Natural killer cell treated with Interleukin-12 subunit alpha and Interleukin-12 subunit beta and Interleukin-15 and Interleukin-18, amount 100 ng/mL, for 72 hours (primary cell): ENCODE measurements around the gene XXYLT1. TPM values are rescaled to one million over a fixed set of nuclear protein-coding genes. Genes with fewer than 3 reads are reported as not detected.
A peak's percentile ranks its signal among the peaks of the same experiment; 100 is the strongest.
"Not testable (repeated sequence)": the region's sequence is repeated elsewhere in the genome, so short reads cannot be mapped to it uniquely, and the experiment has no call there.

Source experiments
- ATAC-seq, 2 donors: fragments of 150-1000 bp; cut with Tn5 transposase in 1 of 2; sonication (Bioruptor Pico), chemical (Tn5 transposase) in 1 of 2; 2 replicates each; pipeline ENCODE4 v1.10.0; 2021
- DNase-seq: peaks from one replicate; pipeline ENCODE4 v3.0.0; 2022; ENCODE audit warnings: low spot score
- H3K27ac Mint-ChIP-seq, 2 donors: 1 replicate in 1 of 2; 2 replicates in 1 of 2; pipeline ENCODE4 v1.8.0; 2022; ENCODE audit warnings: mixed read lengths in 2 of 2, mild to moderate bottlenecking in 1 of 2, moderate library complexity in 1 of 2
- H3K27me3 Mint-ChIP-seq, 2 donors: 1 replicate in 1 of 2; 2 replicates in 1 of 2; pipeline ENCODE4 v1.8.0; 2022; ENCODE audit warnings: mixed read lengths in 2 of 2
- H3K36me3 Mint-ChIP-seq: one replicate; pipeline ENCODE4 v1.8.0; 2022; ENCODE audit warnings: mixed read lengths
- H3K4me1 Mint-ChIP-seq, 2 donors: 1 replicate in 1 of 2; 2 replicates in 1 of 2; pipeline ENCODE4 v1.8.0; 2022; ENCODE audit warnings: low read depth in 2 of 2, mixed read lengths in 2 of 2, mild to moderate bottlenecking in 1 of 2
- H3K4me3 Mint-ChIP-seq: one replicate; pipeline ENCODE4 v1.8.0; 2022; ENCODE audit warnings: mixed read lengths
- H3K9me3 Mint-ChIP-seq: 2 replicates; pipeline ENCODE4 v1.8.0; 2022; ENCODE audit warnings: mixed read lengths
- total RNA-seq, 2 donors: library from RNA; stranded (reverse); gene quantifications; one replicate each; pipeline ENCODE4 v1.2.3, GENCODE V29; 2022

The XXYLT1 gene
- total RNA-seq, 2 donors from 2014 or later = 10.5 to 16.2 TPM

DNA sequence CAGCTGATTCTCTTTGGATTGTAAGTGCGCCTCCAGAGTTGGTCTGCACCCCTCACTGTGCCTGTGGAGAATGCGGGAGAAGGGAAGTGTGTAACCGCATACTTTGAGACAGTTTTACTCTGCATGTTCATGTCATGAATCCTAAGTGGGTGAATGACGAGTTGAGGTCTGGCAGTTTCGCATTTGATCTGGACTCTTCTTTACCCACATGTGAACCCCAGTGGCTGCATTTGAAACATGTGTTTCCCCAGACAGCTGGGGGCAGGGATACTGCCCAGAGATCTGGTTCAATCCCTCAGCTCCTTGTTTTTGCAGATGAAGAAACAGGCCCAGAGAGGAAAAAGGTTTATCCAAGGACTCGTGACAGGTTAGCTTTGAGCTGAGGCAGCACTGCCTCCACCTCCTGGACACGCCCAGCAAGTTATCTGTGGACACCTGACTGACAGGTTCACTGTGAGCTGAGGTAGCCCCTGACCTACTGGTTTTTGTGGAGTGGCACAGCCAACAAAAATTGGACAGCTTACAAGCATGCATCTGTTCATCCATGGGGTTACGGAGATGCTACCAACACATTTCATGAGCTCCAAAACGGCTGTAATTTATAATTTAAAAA lies 207.3 kb downstream of the XXYLT1 start:
- Mint-ChIP-seq H3K27me3 (no peaks in the 10 kb centered on the region), H3K36me3 (no peaks in the 10 kb centered on the region), H3K4me1 (peaks cover 0 to 5% of the 10 kb centered on the region in 2 donors), H3K4me3 (no peak overlapping the region), H3K27ac (no peak overlapping the region), H3K9me3 (no peaks in the 10 kb centered on the region)
- no peak for DNase-seq
- peak in 1 of 2 donors; percentile 18 for ATAC-seq

DNA sequence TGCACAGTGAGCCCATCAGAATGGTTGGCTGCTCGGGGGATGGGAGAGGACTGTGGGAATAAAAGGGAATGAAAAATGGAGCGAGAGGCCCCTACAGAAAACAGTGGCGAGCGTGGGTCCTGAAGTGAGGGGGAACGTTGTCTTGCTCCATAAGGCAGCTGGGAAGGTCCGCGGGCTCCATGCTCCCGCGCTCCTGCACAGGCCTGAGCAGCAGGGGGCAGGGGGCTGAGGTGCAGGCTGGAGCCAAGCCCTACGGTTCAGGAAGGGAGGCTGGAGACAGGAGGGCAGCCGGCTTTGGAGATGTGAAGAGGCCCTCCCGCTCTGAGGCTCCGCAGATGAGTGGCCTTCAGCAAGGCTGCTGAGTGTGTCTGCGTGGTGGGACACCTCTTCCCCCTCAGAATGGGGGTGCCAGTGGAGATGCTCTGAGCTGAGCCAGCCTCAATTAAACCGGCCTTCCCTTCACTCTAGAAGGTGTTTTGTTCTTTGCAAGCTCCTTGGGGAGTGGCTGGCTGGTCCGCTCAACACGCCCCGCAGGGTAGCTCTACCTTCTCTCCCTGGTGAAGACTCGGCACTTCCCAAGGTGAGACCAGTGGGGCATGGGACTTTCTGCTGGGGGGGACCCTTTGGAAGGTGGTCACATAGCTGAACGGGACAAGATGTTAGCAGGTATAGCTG lies 208.0 kb downstream of the XXYLT1 start:
- H3K9me3 Mint-ChIP-seq = no peaks in the 10 kb centered on the region
- DNase-seq = no peak
- H3K4me3 Mint-ChIP-seq = no peak overlapping the region
- H3K4me1 Mint-ChIP-seq = peaks cover 0 to 5% of the 10 kb centered on the region in 2 donors
- no peaks in the 10 kb centered on the region for H3K36me3 Mint-ChIP-seq
- no peak overlapping the region for H3K27ac Mint-ChIP-seq
- no peak for ATAC-seq
- no peaks in the 10 kb centered on the region for H3K27me3 Mint-ChIP-seq

DNA sequence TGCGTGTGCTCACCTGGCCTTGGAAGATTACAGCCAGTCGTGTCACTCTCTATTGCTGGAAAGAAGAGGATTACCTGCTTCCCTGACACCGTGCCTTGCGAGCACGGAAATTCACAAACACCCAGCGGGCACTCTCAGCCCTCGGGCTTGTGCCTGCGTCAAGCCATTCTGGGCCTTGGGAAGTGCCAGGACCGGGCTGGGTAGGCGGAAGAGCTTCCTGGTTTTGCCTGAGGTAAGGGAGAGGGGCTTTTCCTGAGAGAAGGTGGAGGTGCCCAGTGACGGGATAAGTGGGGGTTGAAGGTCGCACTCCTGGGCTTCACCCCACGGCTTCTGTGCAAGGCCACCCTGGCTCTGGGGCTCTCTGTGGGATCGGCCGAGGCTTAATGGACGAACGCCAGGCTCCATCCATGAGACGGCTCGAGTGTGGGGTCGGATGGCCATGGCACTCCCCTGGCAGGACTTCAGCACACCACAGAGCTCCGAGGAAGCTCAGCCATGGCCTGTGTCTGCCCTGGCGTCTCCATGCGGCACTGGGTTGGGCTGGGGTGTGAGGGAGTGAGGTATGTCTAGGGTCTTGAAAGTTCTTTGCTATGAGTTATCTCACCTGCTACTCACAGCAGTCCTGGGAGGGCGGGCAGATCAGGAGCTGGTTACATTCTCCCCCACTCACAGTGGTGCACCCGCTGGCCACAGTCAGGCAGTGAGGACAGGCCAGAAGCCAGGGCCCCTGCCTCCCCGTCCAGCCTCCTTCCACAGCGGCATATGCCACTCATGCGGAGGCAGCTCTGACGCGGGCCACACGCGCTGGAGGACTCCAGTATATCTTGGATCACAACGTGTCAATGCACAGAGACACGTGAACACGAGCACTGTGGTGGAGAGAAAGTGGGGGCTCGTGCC lies 209.0 kb downstream of the XXYLT1 start:
- Mint-ChIP-seq H3K36me3 (no peaks in the 10 kb centered on the region), H3K4me1 (peaks cover 0 to 5% of the 10 kb centered on the region in 2 donors), H3K9me3 (no peaks in the 10 kb centered on the region), H3K27me3 (no peaks in the 10 kb centered on the region), H3K4me3 (no peak overlapping the region), H3K27ac (no peak overlapping the region)
- ATAC-seq (no peak), DNase-seq (no peak)

DNA sequence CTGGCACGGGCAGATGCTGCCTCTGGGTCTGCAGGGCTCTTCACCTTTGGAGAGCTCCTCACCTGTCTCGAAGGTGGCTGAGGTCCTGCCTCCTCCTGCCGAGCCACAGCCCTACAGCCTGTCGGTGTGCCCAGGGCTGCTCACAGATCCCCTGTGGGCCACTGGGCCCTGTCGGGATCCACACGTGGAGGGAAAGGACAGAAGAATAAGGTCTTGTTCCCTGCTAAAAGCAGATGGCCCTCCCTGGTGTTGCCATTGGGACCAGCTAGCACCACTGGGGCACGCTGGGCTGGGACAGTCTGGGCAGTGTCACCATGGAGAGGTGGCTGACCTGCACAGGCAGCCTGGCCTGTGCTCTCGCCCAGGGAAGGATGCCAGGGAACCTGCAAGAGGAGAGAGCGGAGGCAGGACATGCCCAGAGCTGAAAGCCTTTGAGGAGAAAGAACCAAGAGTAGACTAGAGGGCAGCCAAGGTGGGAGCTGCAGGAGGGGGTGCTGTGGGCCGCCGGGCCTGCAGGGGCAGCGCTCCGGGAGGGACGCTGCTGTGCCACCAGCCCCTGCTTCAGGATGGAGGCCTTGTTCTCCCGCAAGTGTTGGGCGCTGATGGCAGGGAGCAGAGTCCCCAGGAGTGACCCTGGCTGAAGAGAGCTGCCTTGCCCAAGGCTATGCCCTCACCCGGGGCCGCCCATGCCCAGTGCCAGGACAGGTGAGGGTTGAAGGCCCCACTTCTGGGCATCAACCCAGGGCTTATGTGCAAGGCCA lies 210.2 kb downstream of the XXYLT1 start:
- Mint-ChIP-seq H3K9me3 (no peaks in the 10 kb centered on the region), H3K4me1 (peaks cover 0 to 5% of the 10 kb centered on the region in 2 donors), H3K27me3 (peaks cover 0 to 2% of the 10 kb centered on the region in 2 donors), H3K27ac (peak overlapping the region in 1 of 2 donors; percentile 25), H3K4me3 (no peak overlapping the region), H3K36me3 (no peaks in the 10 kb centered on the region)
- ATAC-seq (no peak), DNase-seq (no peak)

DNA sequence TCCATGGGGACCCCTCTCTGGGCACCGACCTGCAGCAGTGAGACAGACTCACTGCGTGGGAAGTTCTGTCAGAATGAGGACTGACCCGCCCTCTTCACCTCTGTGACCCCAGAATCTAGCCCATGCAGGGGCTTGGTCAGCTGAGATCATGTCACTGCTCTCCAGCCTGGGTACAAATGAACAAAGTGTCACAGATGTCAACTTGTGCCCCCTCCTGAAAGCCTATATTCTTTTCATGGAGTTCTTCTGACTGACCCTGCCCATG lies 210.8 kb downstream of the XXYLT1 start:
- Mint-ChIP-seq H3K27me3 (peaks cover 4 to 7% of the 10 kb centered on the region in 2 donors), H3K4me1 (peaks cover 0 to 5% of the 10 kb centered on the region in 2 donors), H3K4me3 (no peak overlapping the region), H3K36me3 (no peaks in the 10 kb centered on the region), H3K9me3 (no peaks in the 10 kb centered on the region), H3K27ac (no peak overlapping the region)
- ATAC-seq (no peak), DNase-seq (no peak)

DNA sequence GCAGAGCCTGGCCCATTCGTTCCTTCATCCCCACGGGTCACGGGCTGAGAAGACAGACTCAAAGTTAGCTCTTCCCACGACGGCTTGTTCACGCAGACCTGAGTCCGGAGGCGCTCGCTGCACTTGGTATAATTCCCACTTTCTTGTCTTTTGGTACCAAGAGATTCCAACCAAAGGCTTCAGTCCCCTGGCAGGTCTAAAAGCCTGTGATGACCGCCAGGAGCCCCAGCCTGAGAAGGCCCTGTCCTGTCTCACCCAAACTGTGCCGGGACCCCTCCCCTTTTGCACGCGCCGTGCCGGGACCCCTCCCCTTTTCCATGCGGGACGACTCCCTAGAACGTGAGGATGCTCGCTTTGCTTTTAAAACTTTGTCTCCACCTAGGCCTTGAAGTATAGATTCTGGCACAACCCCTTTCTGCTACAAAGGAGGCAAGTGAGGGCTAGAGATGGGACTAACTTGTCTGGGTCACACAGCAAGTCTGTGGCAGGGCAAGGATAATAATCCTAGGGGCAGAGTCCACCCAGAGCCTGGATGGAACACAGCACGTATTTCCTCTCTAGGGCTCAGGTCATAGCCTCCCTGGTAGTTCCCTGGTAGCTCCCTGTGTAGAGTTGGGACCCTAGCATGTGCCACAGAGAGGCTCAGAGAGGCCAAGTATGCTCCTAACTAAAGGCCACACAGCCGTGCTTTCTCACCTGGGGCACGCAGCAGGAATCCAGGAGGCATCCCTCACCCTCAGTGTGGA lies 211.3 kb downstream of the XXYLT1 start:
- Mint-ChIP-seq H3K36me3 (no peaks in the 10 kb centered on the region), H3K27ac (no peak overlapping the region), H3K9me3 (no peaks in the 10 kb centered on the region), H3K4me1 (peaks cover 0 to 5% of the 10 kb centered on the region in 2 donors), H3K27me3 (peaks cover 9 to 12% of the 10 kb centered on the region in 2 donors), H3K4me3 (no peak overlapping the region)
- DNase-seq (no peak), ATAC-seq (no peak)

DNA sequence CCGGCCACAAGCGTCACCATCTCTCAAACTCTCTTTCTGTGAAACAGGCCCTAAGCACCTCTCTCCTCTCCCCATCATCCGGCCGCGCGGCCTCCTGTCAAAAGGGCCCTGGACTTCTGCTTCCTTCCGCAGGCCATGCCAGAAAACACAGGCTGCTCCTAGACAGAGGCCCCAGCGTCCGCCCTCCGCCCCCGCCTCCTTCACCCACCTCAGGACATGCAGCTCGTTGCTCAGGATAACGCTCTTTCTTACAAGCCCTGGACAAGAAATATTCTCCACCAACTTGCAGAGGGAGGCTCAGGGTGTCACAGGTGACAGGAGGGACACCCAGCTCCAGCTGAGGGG lies 212.0 kb downstream of the XXYLT1 start:
- Mint-ChIP-seq H3K27ac (peak overlapping the region in 1 of 2 donors; percentile 65), H3K4me3 (no peak overlapping the region), H3K36me3 (no peaks in the 10 kb centered on the region), H3K4me1 (peaks cover 0 to 5% of the 10 kb centered on the region in 2 donors), H3K27me3 (peaks cover 11 to 18% of the 10 kb centered on the region in 2 donors), H3K9me3 (no peaks in the 10 kb centered on the region)
- ATAC-seq (no peak), DNase-seq (no peak)

DNA sequence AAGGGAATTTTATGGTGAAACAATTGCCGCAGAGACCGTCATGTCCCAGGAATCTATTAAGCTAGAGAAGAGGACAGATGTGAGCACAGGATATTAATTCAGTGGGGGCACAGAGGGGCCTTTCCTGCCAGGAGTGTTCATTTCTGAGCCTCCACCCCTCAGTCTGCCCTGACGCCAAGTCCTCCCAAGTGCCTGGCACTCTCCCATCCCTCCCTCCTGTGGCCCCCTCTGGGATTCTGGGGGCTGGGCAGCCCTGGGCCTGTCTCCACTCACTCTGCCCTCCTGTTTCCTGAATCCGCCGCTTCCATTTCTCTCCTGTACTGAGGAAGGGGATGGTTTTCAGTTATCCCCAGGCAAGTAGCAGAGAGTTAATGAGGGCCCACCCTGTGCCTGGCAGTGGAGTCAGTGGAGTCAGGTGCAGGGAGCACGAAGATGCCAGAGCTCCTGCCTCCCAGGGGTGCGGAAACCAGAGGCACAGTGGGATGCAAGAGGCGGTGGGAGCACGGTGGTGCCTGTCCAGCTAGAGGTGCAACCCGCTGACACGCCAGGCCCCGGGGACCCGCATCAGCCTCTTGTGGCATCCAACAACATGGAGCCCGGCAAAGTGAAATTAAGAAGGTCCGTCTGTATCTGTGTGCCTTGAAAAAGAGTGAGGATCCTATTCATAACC lies 212.5 kb downstream of the XXYLT1 start:
- peak overlapping the region in 1 of 2 donors; percentile 65 for H3K27ac Mint-ChIP-seq
- no peaks in the 10 kb centered on the region for H3K36me3 Mint-ChIP-seq
- DNase-seq = no peak
- ATAC-seq = no peak
- H3K27me3 Mint-ChIP-seq = peaks cover 12 to 21% of the 10 kb centered on the region in 2 donors
- no peak overlapping the region for H3K4me3 Mint-ChIP-seq
- peaks cover 0 to 3% of the 10 kb centered on the region in 2 donors for H3K4me1 Mint-ChIP-seq
- H3K9me3 Mint-ChIP-seq = no peaks in the 10 kb centered on the region

DNA sequence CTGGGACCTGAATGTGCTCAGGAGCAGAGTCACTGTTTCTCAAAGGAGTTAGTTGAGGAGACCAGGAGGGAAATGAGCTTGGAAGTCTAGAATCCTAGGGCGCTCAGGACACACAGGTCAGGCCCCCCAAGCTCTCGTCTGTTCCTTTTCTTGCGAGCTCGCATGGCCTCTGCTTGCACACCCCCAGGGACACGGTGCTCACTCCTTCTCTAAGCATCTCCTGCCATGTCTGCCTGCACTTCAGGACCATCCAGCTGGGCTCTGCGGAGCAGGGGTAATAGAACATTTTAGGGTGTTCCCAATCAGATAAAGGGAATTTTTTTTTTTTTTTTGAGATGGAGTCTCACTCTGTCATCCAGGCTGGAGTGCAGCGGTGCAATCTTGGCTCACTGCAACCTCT lies 213.2 kb downstream of the XXYLT1 start:
- peak overlapping the region in 1 of 2 donors; percentile 34 for H3K27ac Mint-ChIP-seq
- H3K9me3 Mint-ChIP-seq = no peaks in the 10 kb centered on the region
- peaks cover 16 to 28% of the 10 kb centered on the region in 2 donors for H3K27me3 Mint-ChIP-seq
- no peak for DNase-seq
- no peaks in the 10 kb centered on the region for H3K36me3 Mint-ChIP-seq
- H3K4me3 Mint-ChIP-seq = no peak overlapping the region
- no peak for ATAC-seq
- no peaks in the 10 kb centered on the region for H3K4me1 Mint-ChIP-seq

DNA sequence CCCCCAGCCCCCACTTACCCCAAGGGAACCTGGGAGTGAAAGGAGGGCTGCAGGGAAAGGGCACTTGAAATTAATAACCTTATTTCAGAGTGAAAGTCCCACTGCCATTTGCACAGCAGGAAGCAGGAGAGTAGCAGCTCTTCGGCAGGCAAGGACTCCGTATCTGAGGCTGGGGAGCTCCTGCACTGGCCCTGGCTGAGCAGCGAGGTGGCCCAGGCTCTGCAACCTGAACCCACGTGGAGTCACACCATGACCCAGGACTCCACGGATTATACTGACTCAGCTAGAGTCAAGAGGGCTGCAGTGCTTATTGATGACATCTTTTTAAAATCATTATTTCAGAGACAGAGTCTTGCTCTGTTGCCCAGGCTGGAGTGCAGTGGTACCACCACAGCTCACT lies 214.5 kb downstream of the XXYLT1 start:
- Mint-ChIP-seq H3K4me3 (no peak overlapping the region), H3K27me3 (peaks cover 16 to 33% of the 10 kb centered on the region in 2 donors), H3K36me3 (no peaks in the 10 kb centered on the region), H3K4me1 (no peaks in the 10 kb centered on the region), H3K9me3 (no peaks in the 10 kb centered on the region), H3K27ac (no peak overlapping the region)
- DNase-seq (no peak), ATAC-seq (no peak)

DNA sequence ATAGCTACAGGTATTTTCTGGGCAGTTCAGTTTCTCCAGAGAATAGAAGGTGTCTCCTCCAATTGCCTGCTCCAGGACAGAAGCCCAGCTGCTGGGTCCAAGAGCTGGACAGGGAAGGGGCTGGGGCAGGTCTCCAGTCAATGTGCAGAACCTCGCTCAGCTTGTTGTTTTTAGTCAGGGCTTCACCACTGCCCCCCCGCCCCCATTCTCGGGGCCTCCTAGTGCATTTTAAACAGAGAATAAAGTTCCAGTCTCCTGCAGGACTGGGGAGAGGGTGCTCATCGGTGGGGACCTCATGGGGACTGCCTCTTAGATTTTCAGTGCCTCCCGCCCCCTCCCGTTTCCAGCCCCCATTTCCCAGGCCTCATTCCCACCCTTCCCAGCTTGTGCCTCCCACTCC lies 216.6 kb downstream of the XXYLT1 start:
- peaks cover 23 to 54% of the 10 kb centered on the region in 2 donors for H3K27me3 Mint-ChIP-seq
- no peak overlapping the region for H3K4me3 Mint-ChIP-seq
- no peak overlapping the region for H3K27ac Mint-ChIP-seq
- DNase-seq (no peak), ATAC-seq (no peak)
- H3K4me1 Mint-ChIP-seq = no peaks in the 10 kb centered on the region
- H3K9me3 Mint-ChIP-seq = no peaks in the 10 kb centered on the region
- H3K36me3 Mint-ChIP-seq = no peaks in the 10 kb centered on the region

DNA sequence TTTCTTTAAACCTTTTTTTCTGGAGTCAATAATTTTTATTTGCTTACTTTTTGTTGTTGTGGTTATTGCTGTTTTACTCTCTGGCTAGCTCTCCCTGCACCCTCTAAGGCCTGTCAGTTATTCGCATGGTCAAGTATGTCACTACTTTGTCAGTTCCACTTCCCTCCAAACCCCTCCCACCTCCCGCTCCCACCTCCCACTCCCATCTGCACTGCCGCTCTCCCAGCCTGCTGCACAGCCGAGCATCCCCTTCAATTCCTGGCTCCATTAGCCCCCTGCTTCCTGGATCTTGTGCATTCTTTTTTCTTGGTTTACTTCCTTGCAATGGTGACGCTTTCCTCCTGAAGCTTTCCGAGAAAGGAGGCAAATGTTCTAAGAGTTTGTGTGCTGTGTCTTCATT lies 218.0 kb downstream of the XXYLT1 start:
- H3K4me1 Mint-ChIP-seq = no peaks in the 10 kb centered on the region
- no peak overlapping the region for H3K4me3 Mint-ChIP-seq
- no peak for ATAC-seq
- H3K36me3 Mint-ChIP-seq = no peaks in the 10 kb centered on the region
- peaks cover 23 to 54% of the 10 kb centered on the region in 2 donors for H3K27me3 Mint-ChIP-seq
- no peaks in the 10 kb centered on the region for H3K9me3 Mint-ChIP-seq
- no peak for DNase-seq
- H3K27ac Mint-ChIP-seq = no peak overlapping the region

DNA sequence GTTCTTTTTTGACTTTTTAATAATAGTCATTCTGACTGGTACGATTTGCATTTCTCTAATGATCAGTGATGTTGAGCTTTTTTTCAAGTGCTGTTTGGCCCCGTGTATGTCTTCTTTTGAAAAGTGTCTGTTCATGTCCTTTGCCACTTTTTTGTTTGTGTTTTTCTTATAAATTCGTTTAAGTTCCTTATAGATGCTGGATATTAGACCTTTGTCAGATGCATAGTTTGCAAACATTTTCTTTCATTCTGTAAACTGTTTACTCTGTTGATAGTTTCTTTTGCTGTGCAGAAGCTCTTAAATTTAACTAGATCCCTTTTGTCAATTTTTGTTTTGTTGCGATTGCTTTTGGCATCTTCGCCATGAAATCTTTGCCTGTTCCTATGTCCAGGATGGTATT lies 220.7 kb downstream of the XXYLT1 start:
- peaks cover 20 to 48% of the 10 kb centered on the region in 2 donors for H3K27me3 Mint-ChIP-seq
- not testable (repeated sequence) for H3K4me3 Mint-ChIP-seq, H3K4me1 Mint-ChIP-seq, H3K36me3 Mint-ChIP-seq, ATAC-seq, H3K27ac Mint-ChIP-seq, DNase-seq, H3K9me3 Mint-ChIP-seq
